Tibial artery (tissue), 4 donors: ENCODE data around the gene SARS1.

Experiments used
- DNase-seq, 2 donors: peaks; one replicate each; pipeline ENCODE4 v3.0.0-alpha.2; 2019
- H3K27ac ChIP-seq, 2 donors: fragments of 200-600 bp; sonication (generic) in 1 of 2; 1 replicate in 1 of 2; 2 replicates in 1 of 2; pipeline ENCODE4 v1.5.1; 2018 to 2019; ENCODE audit warnings: mild to moderate bottlenecking in 1 of 2
- H3K27me3 ChIP-seq, 2 donors: fragments of 200-600 bp; sonication (generic) in 1 of 2; one replicate each; pipeline versions ENCODE4 v1.5.1 to v1.6.0; 2016 to 2019
- H3K36me3 ChIP-seq, 3 donors: fragments of 200-600 bp; sonication (generic) in 2 of 3; one replicate each; pipeline ENCODE4 v1.5.1; 2016 to 2019; ENCODE audit warnings: mild to moderate bottlenecking in 2 of 3
- H3K4me1 ChIP-seq, 4 donors: fragments of 200-600 bp; sonication (generic) in 2 of 4; 1 replicate in 3 of 4; 2 replicates in 1 of 4; pipeline ENCODE4 v1.5.1; 2016 to 2019
- H3K4me3 ChIP-seq, 2 donors: fragments of 200-600 bp; sonication (generic) in 1 of 2; 1 replicate in 1 of 2; 2 replicates in 1 of 2; pipeline ENCODE4 v1.5.1; 2018 to 2019; ENCODE audit warnings: mild to moderate bottlenecking in 2 of 2
- H3K9me3 ChIP-seq, 3 donors: fragments of 200-600 bp; sonication (generic) in 1 of 3; one replicate each; pipeline ENCODE4 v1.5.1; 2016 to 2019
- CTCF ChIP-seq, 2 experiments: fragments of 200-600 bp in 1 of 2; fragments of 450-650 bp in 1 of 2; IDR thresholded peaks; one replicate each; pipeline ENCODE4 v1.5.1; 2017 to 2019; ENCODE audit warnings: antibody characterized with exemption in 2 of 2, mild to moderate bottlenecking in 1 of 2, moderate library complexity in 1 of 2
- intact Hi-C: fragments of 100-400 bp; cut with DNase I; formaldehyde crosslinking; loops from one replicate; pipeline ENCODE4 v1.15.0; 2023; ENCODE audit warnings: low total_unique reads

The SARS1 gene

GRCh38 chr1:109185990-109186732 is 27.6 kb upstream of the SARS1 start:
- Histone ChIP-seq H3K27ac (no peak overlapping the region), H3K4me3 (no peak overlapping the region), H3K4me1 (no peaks in the 10 kb centered on the region), H3K27me3 (peaks cover 0 to 20% of the 10 kb centered on the region in 2 donors), H3K9me3 (no peaks in the 10 kb centered on the region), H3K36me3 (peaks cover 0 to 9% (median 0%) of the 10 kb centered on the region in 3 donors)
- intact Hi-C loops = no loop called here
- no peak for DNase-seq
- no peak for TF ChIP-seq CTCF (IDR thresholded peaks at IDR 0.05)

GRCh38 chr1:109186733-109187086 is 27.0 kb upstream of the SARS1 start:
- no peak overlapping the region for H3K27ac ChIP-seq
- no peak overlapping the region for H3K4me3 ChIP-seq
- H3K9me3 ChIP-seq = no peaks in the 10 kb centered on the region
- DNase-seq = no peak
- intact Hi-C loops = no loop called here
- peaks cover 0 to 20% of the 10 kb centered on the region in 2 donors for H3K27me3 ChIP-seq
- no peak for TF ChIP-seq CTCF (IDR thresholded peaks at IDR 0.05)
- peaks cover 0 to 9% (median 0%) of the 10 kb centered on the region in 3 donors for H3K36me3 ChIP-seq
- H3K4me1 ChIP-seq = no peaks in the 10 kb centered on the region

- TF ChIP-seq CTCF (IDR thresholded peaks at IDR 0.05) = no peak
- intact Hi-C loops = no loop called here
- Histone ChIP-seq H3K27me3 (peaks cover 0 to 20% of the 10 kb centered on the region in 2 donors), H3K4me3 (no peak overlapping the region), H3K4me1 (no peaks in the 10 kb centered on the region), H3K36me3 (peaks cover 0 to 9% (median 0%) of the 10 kb centered on the region in 3 donors), H3K27ac (no peak overlapping the region), H3K9me3 (no peaks in the 10 kb centered on the region)
- DNase-seq = no peak
Measured at GRCh38 chr1:109187127-109187526, 26.6 kb upstream of the SARS1 start.

GRCh38 chr1:109188200-109188599 is 25.5 kb upstream of the SARS1 start:
- Histone ChIP-seq H3K4me1 (no peaks in the 10 kb centered on the region), H3K27me3 (peaks cover 0 to 20% of the 10 kb centered on the region in 2 donors), H3K36me3 (peaks cover 0 to 9% (median 0%) of the 10 kb centered on the region in 3 donors), H3K4me3 (no peak overlapping the region), H3K27ac (no peak overlapping the region), H3K9me3 (no peaks in the 10 kb centered on the region)
- no peak for DNase-seq
- intact Hi-C loops = no loop called here
- no peak for TF ChIP-seq CTCF (IDR thresholded peaks at IDR 0.05)

GRCh38 chr1:109188781-109189180 is 24.9 kb upstream of the SARS1 start:
- DNase-seq = no peak
- no peaks in the 10 kb centered on the region for H3K4me1 ChIP-seq
- TF ChIP-seq CTCF (IDR thresholded peaks at IDR 0.05) = no peak
- peaks cover 0 to 9% (median 0%) of the 10 kb centered on the region in 3 donors for H3K36me3 ChIP-seq
- no peak overlapping the region for H3K4me3 ChIP-seq
- intact Hi-C loops = no loop called here
- H3K27me3 ChIP-seq = peaks cover 0 to 20% of the 10 kb centered on the region in 2 donors
- H3K27ac ChIP-seq = no peak overlapping the region
- H3K9me3 ChIP-seq = no peaks in the 10 kb centered on the region
